Adrenal gland (tissue), 12 donors: ENCODE results near the gene RND2. TPM values are rescaled to one million over a fixed set of nuclear protein-coding genes. Genes with fewer than 3 reads are reported as not detected.

Experiments
- DNase-seq, 7 donors: peaks; one replicate each; pipeline ENCODE4 v3.0.0-alpha.2; 2019 to 2020
- H3K27ac ChIP-seq, 5 donors: fragments of 200-600 bp; sonication (generic) in 4 of 5; 1 replicate in 3 of 5; 2 replicates in 2 of 5; pipeline versions ENCODE4 v1.5.1 to v1.8.0; 2016 to 2020; ENCODE audit warnings: mild to moderate bottlenecking in 1 of 5
- H3K27me3 ChIP-seq: fragments of 200-600 bp; 2 replicates; pipeline ENCODE4 v1.8.0; 2021
- H3K36me3 ChIP-seq, 2 donors: fragments of 200-600 bp; replicated peaks in 1 of 2; 1 replicate in 1 of 2; 2 replicates in 1 of 2; pipeline versions ENCODE4 v1.5.1 to v1.8.0; 2018 to 2022
- H3K4me1 ChIP-seq, 2 donors: fragments of 200-600 bp; replicated peaks in 1 of 2; 1 replicate in 1 of 2; 2 replicates in 1 of 2; pipeline versions ENCODE4 v1.5.1 to v1.8.0; 2018 to 2021
- H3K4me3 ChIP-seq, 4 donors: fragments of 200-600 bp; sonication (generic) in 3 of 4; one replicate each; pipeline ENCODE4 v1.5.1; 2016 to 2018
- H3K9me3 ChIP-seq, 3 donors: fragments of 200-600 bp; sonication (generic) in 1 of 3; replicated peaks in 1 of 3; 1 replicate in 2 of 3; 2 replicates in 1 of 3; pipeline versions ENCODE4 v1.5.1 to v1.8.0; 2016 to 2021
- POLR2A ChIP-seq, 2 donors: fragments of 450-650 bp; IDR thresholded peaks; one replicate each; pipeline ENCODE4 v1.6.1; 2017; ENCODE audit warnings: antibody characterized with exemption in 2 of 2, mild to moderate bottlenecking in 2 of 2, moderate library complexity in 1 of 2
- WGBS, 4 donors: extraction: QIAGEN DNeasy Blood & Tissue Kit in 2 of 4; methylation state at CpG; one replicate each; pipeline versions ENCODE4 v1.1.5 to v1.1.7; 2013 to 2017; 5-methylcytosine and 5-hydroxymethylcytosine counted together
- intact Hi-C, 2 donors: fragments of 100-400 bp; cut with DNase I; formaldehyde crosslinking; loops; one replicate each; pipeline versions ENCODE4 v1.14.1 to v1.15.0; 2022 to 2023
- polyA plus RNA-seq, 3 donors: library from polyadenylated mRNA; stranded (reverse); fragments of 200-250 nt in 2 of 3; fragments of 350-450 nt in 1 of 3; fragmentation: Illumina TruSeq in 1 of 3; extraction: RNeasy Lipid Tissue Mini Kit (QIAGEN cat#74804) in 1 of 3; gene quantifications; one replicate each; pipeline ENCODE4 v1.2.3, GENCODE V29; 2013 to 2014
- total RNA-seq, 9 donors: library from RNA; depleted of rRNA in 4 of 9; stranded (reverse); fragments of >200 nt in 4 of 9; fragments of 120-200 nt in 1 of 9; fragmentation: NEBNext Ultra II Directional in 1 of 9; extraction: Animal tissue kit (Norgen Biotek cat#: 25700) in 1 of 9; gene quantifications; one replicate each; pipeline versions ENCODE4 v1.1.0 to v1.2.4, GENCODE V29; 2013 to 2023
- TF ChIP-seq, protein P1 (sequence below), 6 experiments: fragments of 450-650 bp in 4 of 6; fragments of 200-600 bp in 2 of 6; sonication (generic) in 1 of 6; IDR thresholded peaks; 1 replicate in 5 of 6; 2 replicates in 1 of 6; pipeline versions ENCODE4 v1.5.1 to v1.8.0; 2016 to 2021; ENCODE audit warnings: antibody characterized with exemption in 6 of 6, mild to moderate bottlenecking in 2 of 6, moderate library complexity in 1 of 6
- donor health status: healthy with polysubstance abuse.
- donor health status: Bipolar disorder and iron deficiency.
- donor health status: DM: yes; HTN: yes; CAD: no.
- donor health status: DM: no; HTN: no; CAD: no.
- donor health status: DM: no; HTN: no; CAD: no.
- donor health status: DM: yes; HTN: yes; CAD: no.

Gene RND2
- total and polyA plus RNA-seq, 12 donors, result 1.3 to 8.2 (median 3.6) TPM

DNA sequence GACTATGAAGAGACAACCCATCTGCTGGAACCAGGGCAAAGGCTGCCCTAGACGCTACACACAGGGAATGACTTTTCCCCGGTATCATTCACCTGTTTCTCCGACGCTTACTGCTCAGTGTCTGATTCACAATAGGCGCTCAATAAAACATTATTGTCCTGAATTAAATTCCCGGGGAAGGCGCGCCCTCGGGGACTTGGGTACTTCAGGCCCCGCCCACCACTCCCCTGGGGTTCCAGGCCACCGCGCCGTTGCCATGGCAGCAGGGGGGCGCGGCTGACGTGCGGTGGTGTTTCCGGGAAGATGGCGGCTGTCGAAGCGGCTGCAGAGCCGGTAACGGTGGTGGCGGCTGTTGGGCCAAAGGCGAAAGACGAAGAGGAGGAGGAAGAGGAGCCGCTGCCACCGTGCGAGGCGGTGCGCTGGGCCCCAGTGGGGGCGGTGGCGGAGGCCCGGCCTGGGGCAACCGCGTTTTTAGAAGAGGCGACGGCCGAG is 44.7 kb upstream of the RND2 start, which contains the start of gene RUNDC1:
Gene RUNDC1 (plus strand): TSS at position 292 of the 492 bp plus-strand sequence. CDS start 12 bp downstream, at position 304.
- Histone ChIP-seq H3K27ac (peak within 1 kb of the TSS in 4 of 5 donors; percentile 65 to 93 (median 80)), H3K4me3 (peak within 1 kb of the TSS; percentile 87 to 99 (median 93)), H3K36me3 (peaks cover 0 to 5% of the 10 kb centered on the region in 2 donors), H3K4me1 (peaks cover 12 to 36% of the 10 kb centered on the region in 2 donors), H3K27me3 (no peaks in the 10 kb centered on the region), H3K9me3 (no peaks in the 10 kb centered on the region)
- intact Hi-C loops, result no loop called here
- DNase-seq, result peak; percentile 91 to 97 (median 93)
- WGBS, 4 donors, result 0 to 2% (median 0%) methylated on average over 3 to 39 of the region's 39 CpGs
- TF ChIP-seq, protein P1, sequence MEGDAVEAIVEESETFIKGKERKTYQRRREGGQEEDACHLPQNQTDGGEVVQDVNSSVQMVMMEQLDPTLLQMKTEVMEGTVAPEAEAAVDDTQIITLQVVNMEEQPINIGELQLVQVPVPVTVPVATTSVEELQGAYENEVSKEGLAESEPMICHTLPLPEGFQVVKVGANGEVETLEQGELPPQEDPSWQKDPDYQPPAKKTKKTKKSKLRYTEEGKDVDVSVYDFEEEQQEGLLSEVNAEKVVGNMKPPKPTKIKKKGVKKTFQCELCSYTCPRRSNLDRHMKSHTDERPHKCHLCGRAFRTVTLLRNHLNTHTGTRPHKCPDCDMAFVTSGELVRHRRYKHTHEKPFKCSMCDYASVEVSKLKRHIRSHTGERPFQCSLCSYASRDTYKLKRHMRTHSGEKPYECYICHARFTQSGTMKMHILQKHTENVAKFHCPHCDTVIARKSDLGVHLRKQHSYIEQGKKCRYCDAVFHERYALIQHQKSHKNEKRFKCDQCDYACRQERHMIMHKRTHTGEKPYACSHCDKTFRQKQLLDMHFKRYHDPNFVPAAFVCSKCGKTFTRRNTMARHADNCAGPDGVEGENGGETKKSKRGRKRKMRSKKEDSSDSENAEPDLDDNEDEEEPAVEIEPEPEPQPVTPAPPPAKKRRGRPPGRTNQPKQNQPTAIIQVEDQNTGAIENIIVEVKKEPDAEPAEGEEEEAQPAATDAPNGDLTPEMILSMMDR (IDR thresholded peaks at IDR 0.05), result no peak
- peak; percentile 52 to 58 for TF ChIP-seq POLR2A (IDR thresholded peaks at IDR 0.05)

DNA sequence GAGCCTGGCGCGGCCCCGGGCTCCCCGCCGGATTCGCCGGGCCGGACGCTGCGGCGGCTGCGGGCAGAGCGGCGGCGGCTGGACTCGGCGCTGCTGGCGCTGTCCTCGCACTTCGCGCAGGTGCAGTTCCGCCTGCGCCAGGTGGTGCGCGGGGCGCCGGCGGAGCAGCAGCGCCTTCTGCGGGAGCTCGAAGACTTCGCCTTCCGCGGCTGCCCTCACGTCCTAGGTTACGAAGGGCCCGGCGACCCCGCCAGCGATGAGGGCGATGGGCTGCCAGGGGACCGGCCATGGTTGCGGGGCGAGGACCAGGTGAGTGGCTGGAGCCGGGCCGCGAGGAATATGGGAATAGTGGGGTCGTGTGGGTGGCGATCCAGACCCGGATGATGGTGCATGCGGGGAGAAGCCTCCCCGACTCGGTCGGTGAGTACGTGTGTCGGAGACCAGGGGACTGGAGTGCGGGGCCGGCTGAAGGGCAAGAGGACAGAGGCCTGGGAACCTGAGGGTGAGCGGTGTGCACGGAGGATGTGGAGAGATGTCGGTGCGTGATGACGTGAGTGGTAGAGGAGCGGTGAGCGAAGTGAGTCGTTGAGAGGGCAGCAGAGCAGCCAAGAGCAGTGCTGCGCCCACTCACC is 44.1 kb upstream of the RND2 start:
- intact Hi-C loops, result no loop called here

DNA sequence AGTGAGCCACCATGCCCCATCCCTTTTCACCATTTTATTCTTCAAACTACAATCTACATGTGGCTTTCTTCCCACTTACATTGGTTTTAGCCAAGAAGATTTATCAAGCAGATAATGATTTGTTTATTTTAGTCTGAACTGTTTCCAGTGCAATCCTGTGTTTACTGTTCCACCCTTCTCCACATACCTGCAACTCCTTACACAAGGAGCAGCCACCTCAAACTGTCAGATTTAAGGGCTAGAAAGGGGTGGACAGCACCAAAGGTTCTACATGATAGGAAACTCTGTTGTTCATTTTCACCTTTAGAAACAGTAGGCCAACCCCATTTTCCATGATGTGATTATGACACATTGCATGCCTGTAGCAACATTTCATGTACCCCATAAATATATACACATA is 42.8 kb upstream of the RND2 start:
- Histone ChIP-seq H3K4me3 (no peak overlapping the region), H3K9me3 (no peaks in the 10 kb centered on the region), H3K27me3 (no peaks in the 10 kb centered on the region), H3K27ac (no peak overlapping the region), H3K36me3 (peaks cover 0 to 17% of the 10 kb centered on the region in 2 donors), H3K4me1 (peaks cover 12 to 36% of the 10 kb centered on the region in 2 donors)
- TF ChIP-seq, protein P1 (IDR thresholded peaks at IDR 0.05), result no peak
- no peak for TF ChIP-seq POLR2A (IDR thresholded peaks at IDR 0.05)
- no peak for DNase-seq
- intact Hi-C loops, result no loop called here

More for the DNA sequence above, 44.1 kb upstream of the RND2 start:
- Histone ChIP-seq H3K27me3 (no peaks in the 10 kb centered on the region), H3K27ac (peak overlapping the region in 4 of 5 donors; percentile 65 to 93 (median 80)), H3K36me3 (peaks cover 0 to 10% of the 10 kb centered on the region in 2 donors), H3K4me1 (peaks cover 12 to 36% of the 10 kb centered on the region in 2 donors), H3K9me3 (no peaks in the 10 kb centered on the region), H3K4me3 (peak overlapping the region; percentile 87 to 99 (median 93))
- 0 to 2% (median 1%) methylated on average over 16 to 67 of the region's 67 CpGs for WGBS, 4 donors
- TF ChIP-seq, protein P1 (IDR thresholded peaks at IDR 0.05), result peak in 2 of 6 experiments; percentile 19 to 24
- no peak for TF ChIP-seq POLR2A (IDR thresholded peaks at IDR 0.05)
- DNase-seq, result peak; percentile 38 to 76 (median 57)

DNA sequence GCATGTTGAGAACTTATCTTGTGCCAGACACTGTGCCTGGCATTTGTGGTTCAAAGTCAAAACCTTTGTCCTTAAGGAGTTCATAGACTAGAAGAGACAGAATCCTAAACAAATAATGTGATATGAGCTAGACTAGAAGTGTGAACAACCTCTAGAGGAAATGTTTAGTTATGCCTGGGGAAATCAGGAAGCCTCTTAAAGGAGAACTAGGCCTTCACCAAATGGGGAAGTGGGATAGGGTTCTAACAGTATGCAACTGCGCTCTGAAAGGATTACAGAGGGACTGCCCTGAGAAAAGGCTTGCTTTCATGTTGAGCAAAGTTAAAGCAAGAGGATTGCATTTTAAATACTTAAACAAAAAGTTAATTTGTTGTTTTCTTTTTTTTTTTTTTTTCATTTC is 39.8 kb upstream of the RND2 start:
- Histone ChIP-seq H3K27me3 (no peaks in the 10 kb centered on the region), H3K27ac (peak overlapping the region in 2 of 5 donors; percentile 25 to 41), H3K36me3 (peaks cover 0 to 47% of the 10 kb centered on the region in 2 donors), H3K9me3 (no peaks in the 10 kb centered on the region), H3K4me3 (no peak overlapping the region), H3K4me1 (peaks cover 21 to 43% of the 10 kb centered on the region in 2 donors)
- intact Hi-C loops, result no loop called here
- no peak for DNase-seq
- WGBS, 4 donors, result 0 to 53% (median 0%) methylated on average over 1 of the region's 1 CpG
- TF ChIP-seq, protein P1 (IDR thresholded peaks at IDR 0.05), result no peak
- TF ChIP-seq POLR2A (IDR thresholded peaks at IDR 0.05), result no peak
